Measurements from ENCODE around the gene FRAS1. TPM values are rescaled to one million over a fixed set of nuclear protein-coding genes. Genes with fewer than 3 reads are reported as not detected.

FRAS1 gene
- total RNA-seq, 1 experiment from 2014 or later = 82.0 TPM

- TF ChIP-seq AFF4 (CRISPR knock-in tag; IDR thresholded peaks at IDR 0.05; ENCODE audit: borderline replicate concordance) = no peak
- TF ChIP-seq ZNF138 (CRISPR knock-in tag; conservative IDR thresholded peaks at IDR 0.05) = no peak
- TF ChIP-seq ZNF425 (CRISPR knock-in tag; conservative IDR thresholded peaks at IDR 0.05) = no peak
- TF ChIP-seq SP1 (CRISPR knock-in tag; conservative IDR thresholded peaks at IDR 0.05) = no peak
- no peak for TF ChIP-seq HMGXB4 (CRISPR knock-in tag; IDR thresholded peaks at IDR 0.05)
- TF ChIP-seq AR (CRISPR knock-in tag; IDR thresholded peaks at IDR 0.05) = no peak
These were observed 256.0 kb downstream of the FRAS1 start (continued) for GRCh38 chr4:78312989-78313753.

- Mint-ChIP-seq H3K27ac (peak overlapping the region; percentile 1; the same call in 1 of the 2 replicates), H3K9me3 (no peaks in the 10 kb centered on the region), H3K27me3 (ENCODE audit: low read depth) (no peaks in the 10 kb centered on the region; the same call in 1 of the 2 replicates), H3K4me3 (no peak overlapping the region), H3K36me3 (peaks cover 57% of the 10 kb centered on the region), H3K4me1 (peaks cover 45% of the 10 kb centered on the region)
- CTCF ChIA-PET = no interaction called here
- DNase-seq (ENCODE audit: low spot score) (no peak), ATAC-seq (no peak)
- POLR2A ChIA-PET = interaction anchor here (0.6 kb wide), 1 partner anchor 232 kb away, joined by 3 read pairs; no protein-coding TSS in a partner anchor
- TF ChIP-seq CTCF (IDR thresholded peaks at IDR 0.05) (no peak), MYBL2 (CRISPR knock-in tag; IDR thresholded peaks at IDR 0.05) (no peak), NFATC4 (CRISPR knock-in tag; IDR thresholded peaks at IDR 0.05) (no peak), ATF1 (CRISPR knock-in tag; IDR thresholded peaks at IDR 0.05) (no peak), TEAD1 (CRISPR knock-in tag; IDR thresholded peaks at IDR 0.05) (no peak), RELA (CRISPR knock-in tag; IDR thresholded peaks at IDR 0.05; ENCODE audit: borderline replicate concordance) (no peak), CDX4 (CRISPR knock-in tag; IDR thresholded peaks at IDR 0.05; ENCODE audit: borderline replicate concordance) (no peak), ZNF416 (CRISPR knock-in tag; IDR thresholded peaks at IDR 0.05) (no peak), GABPB1 (CRISPR knock-in tag; IDR thresholded peaks at IDR 0.05) (no peak), NR2C2 (CRISPR knock-in tag; IDR thresholded peaks at IDR 0.05) (no peak), HMGA2 (CRISPR knock-in tag; IDR thresholded peaks at IDR 0.05) (no peak), NFYB (CRISPR knock-in tag; conservative IDR thresholded peaks at IDR 0.05; ENCODE audit: low read depth) (no peak), ZNF317 (CRISPR knock-in tag; IDR thresholded peaks at IDR 0.05; ENCODE audit: borderline replicate concordance, low read depth) (no peak), TP53 (CRISPR knock-in tag; IDR thresholded peaks at IDR 0.05) (no peak), CREB1 (CRISPR knock-in tag; IDR thresholded peaks at IDR 0.05) (no peak), ZNF423 (CRISPR knock-in tag; IDR thresholded peaks at IDR 0.05) (no peak), ZNF219 (CRISPR knock-in tag; IDR thresholded peaks at IDR 0.05; ENCODE audit: borderline replicate concordance) (no peak), ZNF396 (CRISPR knock-in tag; IDR thresholded peaks at IDR 0.05; ENCODE audit: borderline replicate concordance) (no peak)
These were observed 256.6 kb downstream of the FRAS1 start for GRCh38 chr4:78313754-78314120.

Measured in WTC11 (cell line).